ENCODE measurements around the gene CYP19A1.

DNA sequence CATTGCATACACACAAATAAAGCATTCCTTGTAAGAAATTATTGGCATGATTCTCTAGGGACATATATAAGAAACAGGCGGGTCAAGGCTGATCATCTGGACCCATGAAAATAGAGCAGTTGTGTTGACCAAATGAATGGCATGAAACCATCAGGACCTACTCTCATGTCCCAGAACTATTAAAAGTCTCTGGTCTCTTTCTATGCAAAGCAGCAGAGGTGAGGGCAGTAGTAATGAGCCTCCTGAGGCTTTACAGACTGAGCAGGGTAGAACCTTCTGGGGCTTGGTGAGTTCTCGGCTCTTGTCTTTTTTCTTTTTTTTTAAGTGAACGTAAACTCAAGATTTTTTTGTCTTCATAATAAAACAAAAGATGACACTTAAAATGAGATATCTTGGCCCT is 12.3 kb upstream of the CYP19A1 start:
- TF ChIP-seq, protein P1, sequence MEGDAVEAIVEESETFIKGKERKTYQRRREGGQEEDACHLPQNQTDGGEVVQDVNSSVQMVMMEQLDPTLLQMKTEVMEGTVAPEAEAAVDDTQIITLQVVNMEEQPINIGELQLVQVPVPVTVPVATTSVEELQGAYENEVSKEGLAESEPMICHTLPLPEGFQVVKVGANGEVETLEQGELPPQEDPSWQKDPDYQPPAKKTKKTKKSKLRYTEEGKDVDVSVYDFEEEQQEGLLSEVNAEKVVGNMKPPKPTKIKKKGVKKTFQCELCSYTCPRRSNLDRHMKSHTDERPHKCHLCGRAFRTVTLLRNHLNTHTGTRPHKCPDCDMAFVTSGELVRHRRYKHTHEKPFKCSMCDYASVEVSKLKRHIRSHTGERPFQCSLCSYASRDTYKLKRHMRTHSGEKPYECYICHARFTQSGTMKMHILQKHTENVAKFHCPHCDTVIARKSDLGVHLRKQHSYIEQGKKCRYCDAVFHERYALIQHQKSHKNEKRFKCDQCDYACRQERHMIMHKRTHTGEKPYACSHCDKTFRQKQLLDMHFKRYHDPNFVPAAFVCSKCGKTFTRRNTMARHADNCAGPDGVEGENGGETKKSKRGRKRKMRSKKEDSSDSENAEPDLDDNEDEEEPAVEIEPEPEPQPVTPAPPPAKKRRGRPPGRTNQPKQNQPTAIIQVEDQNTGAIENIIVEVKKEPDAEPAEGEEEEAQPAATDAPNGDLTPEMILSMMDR (IDR thresholded peaks at IDR 0.05): no peak
- TF ChIP-seq POLR2A (IDR thresholded peaks at IDR 0.05): no peak
